NCI-H1417 treated with DMSO at 0.1 percent for 48 hours (cell line): ENCODE measurements around the gene NDUFAF3.
"Not testable (repeated sequence)": the region's sequence is repeated elsewhere in the genome, so short reads cannot be mapped to it uniquely, and the experiment has no call there.

Experiments
- DNase-seq: peaks from one replicate; lab custom pipeline; 2025; lab: John Stamatoyannopoulos, UW

Gene NDUFAF3

GRCh38 chr3:48999085-48999858 lies 22.6 kb upstream of the NDUFAF3 start:
- DNase-seq, result no peak

- no peak for DNase-seq
These were observed 20.8 kb upstream of the NDUFAF3 start for GRCh38 chr3:49001155-49001554.

DNA sequence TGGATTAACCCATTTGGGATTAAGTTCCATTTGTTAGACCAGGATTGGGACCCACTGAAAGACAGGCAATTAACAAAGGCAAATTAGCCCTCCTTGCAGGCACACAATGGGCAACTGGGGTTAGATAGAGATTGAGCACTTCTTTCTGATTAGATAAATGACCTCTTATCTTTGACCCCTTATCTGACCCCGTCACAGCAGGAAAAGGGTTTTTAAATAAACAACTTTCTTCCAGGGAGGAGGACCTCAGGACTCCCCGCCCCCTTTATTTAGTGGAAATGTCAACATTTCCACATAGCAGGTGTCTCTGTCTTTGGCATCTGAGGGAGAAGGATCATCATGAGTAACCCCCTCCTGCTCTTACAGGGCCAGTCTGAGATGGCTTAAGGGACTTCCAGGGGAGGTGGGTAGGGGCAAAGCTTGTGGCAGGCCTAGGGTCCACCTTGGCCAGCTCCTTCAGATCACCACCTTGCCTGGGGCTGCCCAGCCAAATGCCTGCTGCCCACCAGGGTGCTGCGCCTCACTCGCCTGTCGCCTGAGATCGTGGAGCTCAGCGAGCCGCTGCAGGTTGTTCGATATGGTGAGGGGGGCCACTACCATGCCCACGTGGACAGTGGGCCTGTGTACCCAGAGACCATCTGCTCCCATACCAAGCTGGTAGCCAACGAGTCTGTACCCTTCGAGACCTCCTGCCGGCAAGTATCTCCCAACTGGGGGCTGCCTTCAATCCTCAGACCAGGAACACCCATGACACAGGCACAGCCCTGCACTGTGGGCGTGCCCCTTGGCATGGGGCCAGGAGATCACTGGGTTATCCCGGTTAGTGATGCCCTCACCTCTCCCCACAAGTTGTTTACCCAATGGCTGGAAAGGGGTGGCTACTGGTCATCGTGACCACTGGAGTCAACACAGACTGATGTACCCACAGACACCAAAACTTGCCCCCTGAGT lies 17.3 kb upstream of the NDUFAF3 start:
- DNase-seq, result no peak

GRCh38 chr3:49005303-49005680 lies 16.6 kb upstream of the NDUFAF3 start:
- no peak for DNase-seq

DNA sequence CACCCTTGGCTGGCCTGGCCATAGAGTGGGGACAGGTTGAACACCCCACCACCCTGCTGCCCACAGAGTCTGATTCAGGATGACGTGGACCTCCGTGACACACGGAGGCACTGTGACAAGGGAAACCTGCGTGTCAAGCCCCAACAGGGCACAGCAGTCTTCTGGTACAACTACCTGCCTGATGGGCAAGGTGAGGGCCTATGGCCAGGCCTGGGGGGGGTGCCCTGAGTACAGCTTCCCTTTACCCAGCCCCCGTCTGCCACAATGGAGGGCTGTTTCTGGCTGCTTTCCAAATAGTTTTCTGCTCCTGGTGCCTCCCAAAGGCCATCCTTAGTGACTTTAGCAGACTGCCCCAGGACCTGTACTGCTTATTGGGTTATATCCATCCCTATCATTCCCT lies 15.9 kb upstream of the NDUFAF3 start:
- DNase-seq, result no peak

GRCh38 chr3:49006408-49007067 lies 15.4 kb upstream of the NDUFAF3 start:
- no peak for DNase-seq

DNA sequence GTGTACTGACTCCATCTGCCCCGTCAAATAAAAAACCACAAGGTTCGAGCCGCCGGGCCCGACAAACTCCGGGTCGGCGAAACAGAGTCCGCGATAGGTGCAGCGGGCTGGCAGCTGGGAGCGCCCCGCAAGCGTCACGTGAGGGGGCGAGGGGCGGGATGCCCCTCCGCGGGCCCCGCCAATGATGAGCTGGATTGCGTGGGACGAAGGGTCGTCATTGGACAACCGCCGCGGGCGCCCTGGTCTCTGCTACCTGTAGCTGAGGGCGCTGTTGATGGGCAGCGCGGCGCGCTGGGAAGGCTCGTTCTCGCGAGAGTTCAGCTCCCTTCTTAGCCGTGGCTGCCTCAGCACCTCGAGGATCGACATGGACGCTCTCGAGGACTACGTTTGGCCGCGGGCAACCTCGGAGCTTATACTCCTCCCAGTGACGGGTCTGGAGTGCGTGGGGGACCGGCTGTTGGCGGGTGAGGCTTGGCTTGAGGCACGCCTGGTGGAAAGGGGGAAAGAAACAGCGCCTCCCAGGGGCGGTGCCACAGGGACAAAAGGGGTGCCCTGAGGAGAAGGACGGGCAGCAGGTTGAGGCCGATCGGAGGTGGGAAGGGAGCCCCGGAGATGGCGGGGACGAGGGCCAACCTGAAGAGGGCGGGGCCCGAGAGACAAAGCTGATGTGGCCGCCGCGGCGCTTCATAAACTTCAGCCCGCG lies 14.7 kb upstream of the NDUFAF3 start, which contains the start of gene WDR6:
TSS of gene WDR6 (plus strand) at position 324 of the 703 bp plus-strand sequence. CDS start at position 365, 41 bp downstream.
- DNase-seq, result peak; percentile 66

- no peak for DNase-seq
These were observed 14.0 kb upstream of the NDUFAF3 start for GRCh38 chr3:49007771-49008528.

GRCh38 chr3:49008627-49009026 lies 13.3 kb upstream of the NDUFAF3 start:
- not testable (repeated sequence) for DNase-seq

- DNase-seq, result no peak
These were observed 12.5 kb upstream of the NDUFAF3 start for GRCh38 chr3:49009396-49009795.

GRCh38 chr3:49012441-49013017 lies 9.4 kb upstream of the NDUFAF3 start:
- DNase-seq, result no peak

- no peak for DNase-seq
These were observed 8.7 kb upstream of the NDUFAF3 start for GRCh38 chr3:49013113-49013737.

- DNase-seq, result no peak
These were observed 7.9 kb upstream of the NDUFAF3 start for GRCh38 chr3:49013738-49014660.

DNA sequence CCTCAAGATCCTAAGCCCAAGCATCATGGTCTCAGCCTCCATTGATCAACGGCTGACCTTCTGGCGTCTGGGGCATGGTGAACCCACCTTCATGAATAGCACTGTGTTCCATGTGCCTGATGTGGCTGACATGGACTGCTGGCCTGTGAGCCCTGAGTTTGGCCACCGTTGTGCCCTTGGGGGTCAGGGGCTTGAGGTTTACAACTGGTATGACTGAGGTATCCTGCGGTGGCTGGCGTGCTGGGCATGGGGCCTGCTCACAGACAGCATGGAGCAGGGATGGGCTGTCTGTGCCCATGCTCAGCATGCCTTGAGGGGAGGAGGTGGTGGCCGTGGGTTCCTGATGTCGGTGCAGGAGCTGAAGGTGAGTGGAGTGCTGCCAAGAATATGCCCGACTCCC lies 6.8 kb upstream of the NDUFAF3 start:
- no peak for DNase-seq

DNA sequence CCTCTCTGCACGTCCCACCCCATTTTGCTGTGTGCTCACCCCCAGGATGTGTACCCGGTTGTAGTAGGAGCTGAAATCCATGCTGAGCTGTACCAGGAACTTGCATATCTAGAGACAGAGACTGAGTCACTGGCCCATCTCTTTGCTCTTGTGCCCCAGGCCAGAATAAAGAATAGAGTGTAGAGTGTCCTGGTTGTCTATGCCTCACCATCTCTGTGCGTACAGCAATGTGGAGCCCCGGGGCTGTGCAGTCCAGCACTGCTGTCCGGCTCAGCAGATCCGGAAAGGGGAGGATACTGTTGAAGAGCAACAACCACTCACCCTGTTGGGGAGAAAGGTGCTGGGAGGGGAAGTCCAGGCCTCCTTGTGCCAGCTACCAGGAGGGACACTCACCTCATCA lies 6.2 kb upstream of the NDUFAF3 start:
- no peak for DNase-seq

DNA sequence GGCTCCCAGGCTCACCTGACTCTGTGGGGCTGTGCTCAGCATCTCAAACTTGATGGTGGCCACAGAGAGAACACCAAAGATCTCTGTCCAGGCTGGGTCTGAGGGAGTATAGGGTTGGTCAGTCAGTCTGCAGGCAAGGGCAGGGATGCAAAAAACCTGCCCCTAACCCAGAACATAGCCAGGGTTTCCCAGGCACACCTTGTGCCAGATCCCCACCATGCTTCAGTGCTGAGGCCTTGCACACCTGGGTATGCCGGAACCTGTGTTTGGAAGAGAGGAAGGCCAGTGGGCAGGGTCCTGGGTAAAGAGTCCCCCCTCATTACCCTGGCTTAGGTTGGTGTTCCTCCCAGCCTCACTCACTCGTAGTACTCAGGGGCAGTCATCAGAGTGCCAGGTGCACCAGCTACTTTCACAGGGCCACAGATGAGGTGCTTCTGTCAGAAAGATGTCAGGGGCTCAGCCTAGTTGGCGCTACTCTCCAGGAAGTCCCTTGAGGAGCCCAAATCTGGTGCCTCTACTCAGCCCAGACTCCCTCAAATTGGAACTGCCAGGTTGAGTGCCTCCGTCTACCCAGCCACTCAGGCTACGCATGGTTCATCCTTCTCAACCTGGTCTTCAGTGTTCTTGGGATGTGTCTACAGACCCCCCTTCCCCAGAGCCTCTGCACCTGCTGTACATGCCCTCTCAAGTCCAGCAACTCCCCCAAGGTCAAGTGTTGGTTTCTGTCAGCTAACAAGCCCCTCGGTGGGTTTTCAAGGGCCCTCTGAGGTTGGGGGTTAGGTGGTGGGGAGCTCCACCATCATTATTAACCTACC lies 5.3 kb upstream of the NDUFAF3 start:
- DNase-seq, result no peak

GRCh38 chr3:49017229-49017970 lies 4.5 kb upstream of the NDUFAF3 start:
- no peak for DNase-seq
